CD4-positive, alpha-beta T cell (primary cell): Measurements from ENCODE around the gene RAB24. TPM values are rescaled to one million over a fixed set of nuclear protein-coding genes. Genes with fewer than 3 reads are reported as not detected.

Experiments
- ATAC-seq: fragments of 200-7000 bp; cut with Tn5 transposase; one replicate; pipeline ENCODE4 v1.10.0; 2022; ENCODE audit warnings: mild to moderate bottlenecking; ENCODE audit not compliant: poor library complexity
- CTCF ChIA-PET: fragments of 350-600 bp; sonication (Branson Sonifier 250); formaldehyde crosslinking; loops from one replicate; lab custom pipeline; 2021; ENCODE audit warnings: antibody characterized with exemption, inconsistent platforms; lab: Charles Lee
- POLR2A ChIA-PET: fragments of 350-600 bp; sonication (Branson Sonifier 250); formaldehyde crosslinking; loops from one replicate; lab custom pipeline; 2021; ENCODE audit warnings: antibody characterized with exemption, inconsistent platforms; lab: Charles Lee
- DNase-seq, 14 experiments: peaks; one replicate each; pipeline ENCODE4 v3.0.0-alpha.2; 2013 to 2020; ENCODE audit warnings: mixed read lengths in 2 of 14
- H3K27ac ChIP-seq, 2 donors: one replicate each; pipeline versions ENCODE4 v1.5.1 to v1.7.0; 2013; ENCODE audit warnings: low read length in 2 of 2, low read depth in 1 of 2, mild to moderate bottlenecking in 1 of 2
- H3K27me3 ChIP-seq, 2 experiments: 1 replicate in 1 of 2; 2 replicates in 1 of 2; pipeline versions ENCODE4 v1.6.1 to v1.7.0; 2013; ENCODE audit warnings: low read length in 2 of 2, control low read depth in 1 of 2, mild to moderate bottlenecking in 1 of 2, moderate library complexity in 1 of 2; ENCODE audit not compliant: insufficient read depth in 2 of 2, control insufficient read depth in 1 of 2
- H3K36me3 ChIP-seq: one replicate; pipeline ENCODE4 v1.6.1; 2013; ENCODE audit warnings: low read length, control low read depth; ENCODE audit not compliant: insufficient read depth
- H3K4me1 ChIP-seq: one replicate; pipeline ENCODE4 v1.6.1; 2013; ENCODE audit warnings: low read length, control low read depth; ENCODE audit not compliant: insufficient read depth
- H3K4me3 ChIP-seq: one replicate; pipeline ENCODE4 v1.5.1; 2013; ENCODE audit warnings: mild to moderate bottlenecking, low read length, moderate library complexity
- H3K9me3 ChIP-seq, 2 experiments: 1 replicate in 1 of 2; 2 replicates in 1 of 2; pipeline versions ENCODE4 v1.6.1 to v1.7.0; 2013; ENCODE audit warnings: low read length in 2 of 2, mild to moderate bottlenecking in 2 of 2, control low read depth in 1 of 2, moderate library complexity in 1 of 2; ENCODE audit not compliant: control insufficient read depth in 1 of 2, insufficient read depth in 1 of 2
- H3K27ac Mint-ChIP-seq: one replicate; pipeline ENCODE4 v1.8.0; 2020; ENCODE audit warnings: mixed read lengths
- H3K27me3 Mint-ChIP-seq: one replicate; pipeline ENCODE4 v1.8.0; 2021; ENCODE audit warnings: mixed read lengths
- H3K36me3 Mint-ChIP-seq: one replicate; pipeline ENCODE4 v1.8.0; 2021; ENCODE audit warnings: low read depth, mixed read lengths
- H3K4me1 Mint-ChIP-seq: one replicate; pipeline ENCODE4 v1.8.0; 2021; ENCODE audit warnings: low read depth, mixed read lengths
- H3K4me3 Mint-ChIP-seq: one replicate; pipeline ENCODE4 v1.8.0; 2020; ENCODE audit warnings: mild to moderate bottlenecking, mixed read lengths
- H3K9me3 Mint-ChIP-seq: one replicate; pipeline ENCODE4 v1.8.0; 2020; ENCODE audit warnings: mixed read lengths
- CTCF ChIP-seq: fragments of 200-600 bp; IDR thresholded peaks from one replicate; pipeline ENCODE4 v1.8.0; 2022; ENCODE audit warnings: antibody characterized with exemption, mild to moderate bottlenecking
- intact Hi-C, 2 experiments: fragments of 100-400 bp; cut with DNase I in 1 of 2; cut with micrococcal nuclease in 1 of 2; formaldehyde crosslinking; loops; one replicate each; pipeline versions ENCODE4 v1.15.1 to v1.9.0; 2023 to 2025; cut with DNase I, micrococcal nuclease
- total RNA-seq, 174 experiments: library from RNA in 2 of 174; stranded (reverse) in 2 of 174; gene quantifications; one replicate each; pipeline ENCODE4 v1.2.3 and lab custom pipeline; 2021 to 2026

RAB24 gene
- total RNA-seq, 2 experiments from 2014 or later: 17.0 to 18.0 TPM

GRCh38 chr5:177335701-177336065, 32.2 kb upstream of the RAB24 start:
- ChIA-PET POLR2A (no interaction called here), CTCF (interaction anchor here (1.0 kb wide), 1 partner anchor 10 kb away, joined by 3 read pairs; no protein-coding TSS in a partner anchor)
- Mint-ChIP-seq H3K4me3 (no peak overlapping the region), H3K27me3 (no peaks in the 10 kb centered on the region), H3K9me3 (no peaks in the 10 kb centered on the region), H3K36me3 (peaks cover 80% of the 10 kb centered on the region), H3K4me1 (peaks cover 10% of the 10 kb centered on the region), H3K27ac (no peak overlapping the region)
- Histone ChIP-seq H3K27ac (no peak overlapping the region), H3K4me3 (no peak overlapping the region), H3K4me1 (peaks cover 6% of the 10 kb centered on the region), H3K27me3 (no peaks in the 10 kb centered on the region), H3K36me3 (peaks cover 90% of the 10 kb centered on the region), H3K9me3 (no peaks in the 10 kb centered on the region)
- intact Hi-C loops: no loop called here
- DNase-seq (no peak), ATAC-seq (no peak)
- TF ChIP-seq CTCF: no peak

GRCh38 chr5:177334781-177335700, 31.5 kb upstream of the RAB24 start:
- Histone ChIP-seq H3K4me3 (no peak overlapping the region), H3K9me3 (no peaks in the 10 kb centered on the region), H3K27me3 (no peaks in the 10 kb centered on the region), H3K4me1 (peaks cover 6% of the 10 kb centered on the region), H3K27ac (no peak overlapping the region), H3K36me3 (peaks cover 96% of the 10 kb centered on the region)
- Mint-ChIP-seq H3K27ac (no peak overlapping the region), H3K4me3 (no peak overlapping the region), H3K27me3 (no peaks in the 10 kb centered on the region), H3K9me3 (no peaks in the 10 kb centered on the region), H3K4me1 (peaks cover 8% of the 10 kb centered on the region), H3K36me3 (peaks cover 83% of the 10 kb centered on the region)
- DNase-seq (no peak), ATAC-seq (no peak)
- TF ChIP-seq CTCF: no peak
- intact Hi-C loops: no loop called here
- ChIA-PET CTCF (no interaction called here), POLR2A (no interaction called here)

GRCh38 chr5:177334155-177334551, 30.6 kb upstream of the RAB24 start:
- ATAC-seq (no peak), DNase-seq (no peak)
- Mint-ChIP-seq H3K9me3 (no peaks in the 10 kb centered on the region), H3K27ac (no peak overlapping the region), H3K27me3 (no peaks in the 10 kb centered on the region), H3K4me1 (no peaks in the 10 kb centered on the region), H3K36me3 (peaks cover 82% of the 10 kb centered on the region), H3K4me3 (no peak overlapping the region)
- H3K27ac ChIP-seq: no peak overlapping the region
- H3K36me3 ChIP-seq: peaks cover 96% of the 10 kb centered on the region
- TF ChIP-seq CTCF: no peak
- ChIA-PET POLR2A (no interaction called here), CTCF (no interaction called here)
- intact Hi-C loops: no loop called here
- peaks cover 3% of the 10 kb centered on the region for H3K4me1 ChIP-seq
- H3K27me3 ChIP-seq: no peaks in the 10 kb centered on the region
- H3K9me3 ChIP-seq: no peaks in the 10 kb centered on the region
- no peak overlapping the region for H3K4me3 ChIP-seq
